ENCODE data around the gene CAP2.

The CAP2 gene

GRCh38 chr6:17501442-17501841 lies 108.0 kb downstream of the CAP2 start:
- Histone ChIP-seq H3K27me3 (ENCODE audit: insufficient read depth, low read length) (no peaks in the 10 kb centered on the region), H3K18ac (ENCODE audit: low read length) (no peak overlapping the region), H2BK12ac (ENCODE audit: low read length) (no peak overlapping the region), H3K79me1 (ENCODE audit: low read length) (no peaks in the 10 kb centered on the region), H3K23ac (ENCODE audit: low read length) (no peak overlapping the region), H3K14ac (ENCODE audit: low read length) (no peak overlapping the region), H2BK5ac (ENCODE audit: low read depth, low read length, poor library complexity) (no peak overlapping the region), H2AK5ac (ENCODE audit: low read length) (no peak overlapping the region), H4K8ac (ENCODE audit: low read depth, low read length) (no peak overlapping the region), H3K79me2 (ENCODE audit: control insufficient read depth, insufficient read depth, low read length, poor library complexity) (no peaks in the 10 kb centered on the region), H2BK120ac (ENCODE audit: insufficient read depth, low read length, poor library complexity) (no peak overlapping the region), H3K4me1 (ENCODE audit: control insufficient read depth in 1 of 2, insufficient read depth in 2 of 2, low read length in 2 of 2) (peaks cover 3 to 4% of the 10 kb centered on the region in 2 experiments), H3K36me3 (ENCODE audit: control insufficient read depth in 1 of 2, insufficient read depth in 2 of 2, low read length in 2 of 2) (peaks cover 0 to 2% of the 10 kb centered on the region in 2 experiments), H4K91ac (ENCODE audit: low read depth, low read length) (no peak overlapping the region), H3K9ac (ENCODE audit: low read length) (no peak overlapping the region), H3K4me3 (ENCODE audit: low read depth, low read length) (no peak overlapping the region), H3K9me3 (ENCODE audit: insufficient read depth, low read depth, low read length) (no peaks in the 10 kb centered on the region), H3K4ac (ENCODE audit: low read depth, low read length) (no peak overlapping the region), H3K4me2 (ENCODE audit: low read length) (no peak overlapping the region), H3K27ac (ENCODE audit: low read depth, low read length) (no peak overlapping the region), H4K12ac (ENCODE audit: low read depth, low read length) (no peak overlapping the region), H2AFZ (ENCODE audit: insufficient read depth, low read length, poor library complexity) (no peak overlapping the region)
- no CpG with 5 or more reads among the region's 3 CpGs for WGBS (ENCODE audit: extremely low coverage, insufficient coverage, insufficient read length)
- no peak for DNase-seq

- Histone ChIP-seq H3K4ac (ENCODE audit: low read depth, low read length) (no peak overlapping the region), H3K79me2 (ENCODE audit: control insufficient read depth, insufficient read depth, low read length, poor library complexity) (no peaks in the 10 kb centered on the region), H3K9ac (ENCODE audit: low read length) (no peak overlapping the region), H3K4me3 (ENCODE audit: low read depth, low read length) (no peak overlapping the region), H2BK12ac (ENCODE audit: low read length) (no peak overlapping the region), H4K12ac (ENCODE audit: low read depth, low read length) (no peak overlapping the region), H3K27ac (ENCODE audit: low read depth, low read length) (no peak overlapping the region), H3K9me3 (ENCODE audit: insufficient read depth, low read depth, low read length) (no peaks in the 10 kb centered on the region), H3K23ac (ENCODE audit: low read length) (no peak overlapping the region), H4K8ac (ENCODE audit: low read depth, low read length) (no peak overlapping the region), H2BK5ac (ENCODE audit: low read depth, low read length, poor library complexity) (no peak overlapping the region), H3K14ac (ENCODE audit: low read length) (no peak overlapping the region), H3K79me1 (ENCODE audit: low read length) (no peaks in the 10 kb centered on the region), H3K36me3 (ENCODE audit: control insufficient read depth in 1 of 2, insufficient read depth in 2 of 2, low read length in 2 of 2) (peaks cover 3 to 4% of the 10 kb centered on the region in 2 experiments), H2AFZ (ENCODE audit: insufficient read depth, low read length, poor library complexity) (no peak overlapping the region), H3K4me1 (ENCODE audit: control insufficient read depth in 1 of 2, insufficient read depth in 2 of 2, low read length in 2 of 2) (peaks cover 3 to 4% of the 10 kb centered on the region in 2 experiments), H3K4me2 (ENCODE audit: low read length) (no peak overlapping the region), H2AK5ac (ENCODE audit: low read length) (no peak overlapping the region), H2BK120ac (ENCODE audit: insufficient read depth, low read length, poor library complexity) (no peak overlapping the region), H3K27me3 (ENCODE audit: insufficient read depth, low read length) (no peaks in the 10 kb centered on the region), H4K91ac (ENCODE audit: low read depth, low read length) (no peak overlapping the region), H3K18ac (ENCODE audit: low read length) (no peak overlapping the region)
- no CpG with 5 or more reads among the region's 3 CpGs for WGBS (ENCODE audit: extremely low coverage, insufficient coverage, insufficient read length)
- no peak for DNase-seq
Observed at GRCh38 chr6:17501982-17502704, 108.7 kb downstream of the CAP2 start.

GRCh38 chr6:17503051-17503450 lies 109.7 kb downstream of the CAP2 start:
- WGBS (ENCODE audit: extremely low coverage, insufficient coverage, insufficient read length): no CpG with 5 or more reads among the region's 7 CpGs
- Histone ChIP-seq H3K27ac (ENCODE audit: low read depth, low read length) (no peak overlapping the region), H4K12ac (ENCODE audit: low read depth, low read length) (no peak overlapping the region), H2BK12ac (ENCODE audit: low read length) (no peak overlapping the region), H2AK5ac (ENCODE audit: low read length) (no peak overlapping the region), H3K9ac (ENCODE audit: low read length) (no peak overlapping the region), H2BK120ac (ENCODE audit: insufficient read depth, low read length, poor library complexity) (no peak overlapping the region), H3K36me3 (ENCODE audit: control insufficient read depth in 1 of 2, insufficient read depth in 2 of 2, low read length in 2 of 2) (peaks cover 5% of the 10 kb centered on the region in 2 experiments), H3K4ac (ENCODE audit: low read depth, low read length) (no peak overlapping the region), H3K23ac (ENCODE audit: low read length) (no peak overlapping the region), H3K4me2 (ENCODE audit: low read length) (no peak overlapping the region), H3K79me1 (ENCODE audit: low read length) (no peaks in the 10 kb centered on the region), H3K4me3 (ENCODE audit: low read depth, low read length) (no peak overlapping the region), H3K79me2 (ENCODE audit: control insufficient read depth, insufficient read depth, low read length, poor library complexity) (no peaks in the 10 kb centered on the region), H2BK5ac (ENCODE audit: low read depth, low read length, poor library complexity) (no peak overlapping the region), H3K14ac (ENCODE audit: low read length) (no peak overlapping the region), H3K18ac (ENCODE audit: low read length) (no peak overlapping the region), H3K27me3 (ENCODE audit: insufficient read depth, low read length) (no peaks in the 10 kb centered on the region), H4K8ac (ENCODE audit: low read depth, low read length) (no peak overlapping the region), H2AFZ (ENCODE audit: insufficient read depth, low read length, poor library complexity) (no peak overlapping the region), H3K4me1 (ENCODE audit: control insufficient read depth in 1 of 2, insufficient read depth in 2 of 2, low read length in 2 of 2) (peaks cover 3 to 4% of the 10 kb centered on the region in 2 experiments), H4K91ac (ENCODE audit: low read depth, low read length) (no peak overlapping the region), H3K9me3 (ENCODE audit: insufficient read depth, low read depth, low read length) (no peaks in the 10 kb centered on the region)
- DNase-seq: no peak

- Histone ChIP-seq H3K79me2 (ENCODE audit: control insufficient read depth, insufficient read depth, low read length, poor library complexity) (no peaks in the 10 kb centered on the region), H4K12ac (ENCODE audit: low read depth, low read length) (no peak overlapping the region), H3K36me3 (ENCODE audit: control insufficient read depth in 1 of 2, insufficient read depth in 2 of 2, low read length in 2 of 2) (peaks cover 8% of the 10 kb centered on the region in 2 experiments), H3K4me2 (ENCODE audit: low read length) (no peak overlapping the region), H2BK120ac (ENCODE audit: insufficient read depth, low read length, poor library complexity) (no peak overlapping the region), H2AFZ (ENCODE audit: insufficient read depth, low read length, poor library complexity) (no peak overlapping the region), H3K23ac (ENCODE audit: low read length) (no peak overlapping the region), H2AK5ac (ENCODE audit: low read length) (no peak overlapping the region), H4K8ac (ENCODE audit: low read depth, low read length) (no peak overlapping the region), H3K27ac (ENCODE audit: low read depth, low read length) (no peak overlapping the region), H3K18ac (ENCODE audit: low read length) (no peak overlapping the region), H4K91ac (ENCODE audit: low read depth, low read length) (no peak overlapping the region), H3K9me3 (ENCODE audit: insufficient read depth, low read depth, low read length) (no peaks in the 10 kb centered on the region), H2BK12ac (ENCODE audit: low read length) (no peak overlapping the region), H2BK5ac (ENCODE audit: low read depth, low read length, poor library complexity) (no peak overlapping the region), H3K9ac (ENCODE audit: low read length) (peak overlapping the region; percentile 50), H3K79me1 (ENCODE audit: low read length) (no peaks in the 10 kb centered on the region), H3K14ac (ENCODE audit: low read length) (no peak overlapping the region), H3K4me1 (ENCODE audit: control insufficient read depth in 1 of 2, insufficient read depth in 2 of 2, low read length in 2 of 2) (peaks cover 3 to 4% of the 10 kb centered on the region in 2 experiments), H3K4ac (ENCODE audit: low read depth, low read length) (no peak overlapping the region), H3K4me3 (ENCODE audit: low read depth, low read length) (no peak overlapping the region), H3K27me3 (ENCODE audit: insufficient read depth, low read length) (no peaks in the 10 kb centered on the region)
- WGBS (ENCODE audit: extremely low coverage, insufficient coverage, insufficient read length): no CpG with 5 or more reads among the region's 1 CpG
- DNase-seq: no peak
Observed at GRCh38 chr6:17504005-17504404, 110.6 kb downstream of the CAP2 start.

Measured in trophoblast cell (in vitro differentiated cells and primary cell).